OCI-M2 (cell line): ENCODE results near the gene RPL35.

Experiments used
- DNase-seq: peaks from one replicate; lab custom pipeline; 2025; ENCODE audit not compliant: unreplicated experiment; lab: John Stamatoyannopoulos, UW

Gene RPL35

DNA sequence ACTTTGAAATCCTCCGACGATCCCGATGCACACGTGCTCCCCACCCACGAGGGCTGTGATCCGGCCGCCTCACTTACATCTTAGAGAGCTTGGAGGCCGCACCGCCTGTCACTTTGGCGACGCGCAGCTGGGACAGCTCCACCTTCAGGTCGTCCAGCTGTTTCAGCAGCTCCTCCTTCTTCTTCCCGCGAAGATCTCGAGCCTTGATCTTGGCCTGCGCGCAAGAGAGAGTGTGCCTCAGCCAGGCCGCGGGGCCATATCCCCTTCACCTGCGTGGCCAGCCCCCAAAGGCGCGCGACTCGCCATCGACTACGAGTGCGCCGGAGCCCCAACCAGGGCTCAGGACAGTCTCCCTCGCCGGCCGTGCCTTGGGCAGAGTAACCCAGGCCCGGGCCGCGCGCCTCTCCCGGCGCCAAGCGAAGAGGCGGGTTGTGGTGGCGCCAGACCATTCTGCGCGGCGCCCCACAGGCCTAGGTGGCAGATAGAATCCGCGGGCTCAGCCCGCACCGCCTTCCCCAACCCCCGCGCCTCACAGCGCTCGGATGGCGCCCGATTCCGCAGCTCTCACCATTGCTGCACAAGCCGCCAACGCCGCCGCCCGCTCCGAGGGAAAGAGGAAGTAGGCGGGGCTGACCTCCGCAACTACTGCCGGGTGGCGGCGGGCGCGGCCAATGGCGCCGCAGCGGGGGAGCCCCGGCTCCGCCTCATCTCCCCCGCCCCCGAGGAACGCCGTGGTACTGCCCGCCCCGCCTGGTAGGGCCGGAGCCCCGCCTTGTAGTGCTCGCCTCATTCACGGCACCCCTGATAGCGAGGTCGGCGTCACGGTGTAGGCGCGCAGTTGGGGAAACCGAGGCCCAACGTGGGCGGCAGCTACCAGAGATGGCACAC is at the start of gene RPL35, which contains the start of gene ARPC5L:
Gene RPL35, minus strand, starts transcription at position 616 of the 888 bp plus-strand sequence. Its CDS starts 45 bp downstream, at position 571.
Gene ARPC5L, plus strand, starts transcription at position 789 of the 888 bp plus-strand sequence. CDS start 7,161 bp downstream, outside the sequence.
- peak; percentile 73 for DNase-seq

DNA sequence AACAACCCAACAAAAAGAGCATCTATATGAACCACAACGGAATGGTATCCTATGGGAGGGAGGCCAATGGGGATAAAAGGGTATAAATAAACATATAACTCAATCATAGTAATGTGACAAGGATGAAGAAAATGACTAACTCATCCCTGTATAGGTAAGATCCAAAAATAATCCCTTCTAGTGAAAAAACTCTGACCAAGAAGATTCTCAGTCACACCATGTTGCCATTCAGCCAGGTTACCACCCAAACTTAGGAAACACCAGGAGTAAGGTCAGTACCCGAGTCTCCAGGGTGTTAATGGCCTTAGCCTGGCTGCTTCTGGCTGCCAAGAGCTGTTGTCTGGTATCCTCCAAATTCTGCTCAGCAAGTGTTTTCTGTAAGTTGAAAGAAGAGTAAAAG is 46.3 kb upstream of the RPL35 start:
- no peak for DNase-seq

DNA sequence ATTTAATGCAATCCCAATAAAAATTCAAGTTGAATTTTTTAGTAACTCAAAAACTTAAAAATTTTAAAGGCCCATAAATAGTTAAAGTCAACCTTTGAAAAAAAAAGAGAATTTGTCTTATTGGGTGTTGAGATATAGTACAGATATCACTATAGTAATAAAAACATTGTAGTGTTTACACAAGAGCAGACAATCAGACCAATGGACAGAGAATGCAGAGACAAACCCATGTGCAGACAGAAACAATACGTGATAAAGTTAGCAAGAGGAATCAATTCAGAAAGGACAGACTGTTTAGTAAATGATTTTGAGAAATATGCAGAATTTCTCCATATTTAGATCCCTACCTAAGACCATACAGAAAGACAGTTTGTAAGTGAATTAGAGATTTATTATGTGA is 45.2 kb upstream of the RPL35 start:
- no peak for DNase-seq

DNA sequence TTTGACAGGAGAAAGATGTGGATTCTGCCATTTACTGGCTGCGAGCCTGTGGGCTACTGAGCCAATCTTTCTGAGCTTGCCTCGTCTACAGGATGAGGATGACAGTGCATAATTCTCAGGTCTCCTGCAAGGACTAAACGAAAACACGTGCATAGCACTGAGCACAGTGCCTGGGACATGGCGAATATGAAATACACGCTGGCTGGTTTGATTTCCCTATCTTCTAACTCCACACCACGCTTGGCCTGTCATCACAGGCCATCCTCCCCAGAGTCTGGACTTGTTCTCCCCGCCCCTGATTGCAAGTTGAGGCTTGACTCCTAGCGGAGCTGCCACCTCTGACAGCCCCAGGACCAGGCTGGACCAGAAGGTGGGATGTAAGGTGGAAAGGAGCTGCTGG is 38.1 kb upstream of the RPL35 start:
- no peak for DNase-seq

DNA sequence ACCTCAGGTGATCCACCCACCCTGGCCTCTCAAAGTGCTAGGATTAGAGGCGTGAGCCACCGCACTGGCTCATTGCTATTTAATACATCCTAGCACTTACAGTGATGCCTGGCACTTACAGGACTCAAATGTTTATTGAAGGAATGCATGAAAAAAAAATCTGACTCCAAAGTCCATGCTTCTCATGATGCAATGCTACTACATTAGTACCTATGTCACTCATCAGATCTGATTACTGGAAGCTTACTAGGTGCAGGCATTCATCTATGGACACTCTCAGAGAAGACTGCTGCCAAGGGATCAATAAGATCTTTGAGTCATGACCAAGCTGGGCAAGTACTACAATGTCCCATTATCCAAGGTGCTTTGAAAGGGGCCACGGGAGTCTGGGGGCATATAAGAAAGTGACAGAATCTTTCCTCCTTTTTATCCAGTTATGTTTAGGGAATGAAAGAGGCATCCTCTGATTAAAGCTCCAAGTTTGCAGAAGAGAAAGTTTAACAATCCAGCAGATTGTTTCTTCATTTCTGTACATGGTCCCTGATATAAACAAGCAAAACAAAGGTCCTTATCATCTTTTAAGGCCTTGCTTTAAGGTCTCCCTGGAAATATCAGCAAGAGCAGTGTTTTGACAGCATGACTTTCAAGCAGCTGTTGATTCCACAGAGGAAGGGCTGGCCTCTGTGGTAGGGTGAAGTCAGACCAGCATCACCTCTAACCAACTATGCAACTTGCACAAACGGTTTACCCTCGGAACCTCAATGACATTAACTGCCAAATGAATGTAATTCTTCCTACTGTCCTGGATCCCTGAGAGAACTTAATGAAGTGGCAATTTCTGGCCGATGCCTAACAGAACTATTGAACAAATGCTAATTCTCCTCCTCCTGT is 36.1 kb upstream of the RPL35 start:
- DNase-seq, result no peak

DNA sequence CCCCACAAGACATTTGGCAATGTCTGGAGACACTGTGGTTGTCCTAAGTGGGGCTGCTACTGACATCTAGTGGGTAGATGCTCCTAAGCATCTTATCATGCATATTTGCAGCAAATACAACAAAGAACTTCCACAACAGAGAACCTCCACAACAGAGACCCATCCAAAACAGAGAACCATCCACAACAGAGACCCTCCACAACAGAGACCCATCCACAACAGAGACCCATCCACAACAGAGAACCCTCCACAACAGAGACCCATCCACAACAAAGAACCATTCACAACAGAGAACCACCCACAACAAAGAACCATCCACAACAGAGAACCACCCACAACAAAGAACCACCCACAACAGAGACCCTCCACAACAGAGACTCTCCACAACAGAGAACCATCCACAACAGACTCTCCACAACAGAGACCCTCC is 33.0 kb upstream of the RPL35 start:
- DNase-seq, result no peak

DNA sequence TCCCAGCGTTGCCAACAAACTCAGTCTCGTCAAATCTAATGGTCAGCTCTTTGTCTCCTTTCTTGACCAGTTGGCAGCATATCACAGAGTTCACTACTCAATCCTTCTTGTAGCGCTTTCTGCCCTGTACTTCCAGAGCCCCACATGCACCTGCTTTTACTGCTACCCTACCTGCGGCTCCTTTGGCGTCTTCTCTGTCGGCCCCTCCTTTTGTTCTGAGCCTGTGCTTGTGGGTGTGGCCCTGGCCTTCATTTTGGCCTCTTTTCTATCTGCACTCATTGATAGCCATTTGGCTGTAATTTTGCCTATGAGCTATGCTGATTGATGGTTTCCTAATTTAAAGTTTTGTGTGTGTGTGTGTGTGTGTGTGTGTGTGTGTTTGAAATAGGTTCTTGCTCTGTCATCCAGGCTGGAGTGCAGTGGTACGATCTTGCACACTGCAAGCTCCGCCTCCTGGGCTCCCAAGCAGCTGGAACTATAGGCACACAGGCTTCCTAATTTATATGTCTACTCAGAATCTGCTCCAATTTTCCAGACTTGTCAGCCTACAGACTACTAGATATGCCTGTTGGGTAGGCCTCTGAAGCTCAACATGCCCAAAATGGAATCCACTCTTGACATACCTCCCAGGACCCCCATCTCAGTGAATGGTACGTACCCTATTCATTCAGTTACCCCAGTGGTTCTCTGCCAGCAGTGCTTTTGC is 32.4 kb upstream of the RPL35 start:
- no peak for DNase-seq

DNA sequence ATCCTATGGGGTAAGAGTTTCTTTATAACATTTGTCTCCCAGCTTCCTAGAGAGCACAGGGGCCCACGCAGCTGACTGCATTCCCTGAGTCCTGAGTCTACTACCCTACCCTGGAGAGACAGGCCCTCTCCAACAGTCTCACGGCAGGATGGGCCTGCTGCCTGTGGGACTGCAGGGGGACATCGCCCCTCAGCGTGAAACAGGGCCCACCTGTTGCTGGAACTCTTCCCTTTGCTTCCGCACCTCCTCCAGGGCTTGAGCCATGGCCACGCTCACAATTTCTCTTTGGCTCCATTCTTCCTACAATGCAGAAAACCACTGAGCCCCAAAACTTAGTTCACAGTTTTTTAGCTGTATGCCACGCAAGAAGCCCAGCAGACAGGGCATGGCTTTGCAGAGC is 28.4 kb upstream of the RPL35 start:
- no peak for DNase-seq

DNA sequence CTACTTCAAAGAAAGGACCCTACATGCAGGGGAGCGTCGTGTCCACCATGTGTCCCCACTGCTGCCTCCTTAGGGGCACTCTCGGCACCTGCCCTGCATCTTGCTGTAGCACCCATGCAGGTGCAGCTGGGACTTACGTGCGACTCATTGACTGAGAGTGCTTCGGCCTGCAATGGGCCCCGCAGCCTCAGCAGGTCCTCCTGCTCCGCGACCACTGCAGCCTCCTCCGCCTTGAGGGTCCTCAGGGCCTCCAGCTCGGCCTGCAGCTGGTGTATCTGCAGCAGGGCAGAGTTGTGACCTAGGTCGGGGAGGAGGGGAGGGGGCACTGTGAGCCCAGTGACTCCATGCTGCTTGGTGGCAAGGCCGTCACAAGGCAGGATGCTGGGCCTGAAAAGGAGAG is 27.2 kb upstream of the RPL35 start:
- DNase-seq, result no peak

DNA sequence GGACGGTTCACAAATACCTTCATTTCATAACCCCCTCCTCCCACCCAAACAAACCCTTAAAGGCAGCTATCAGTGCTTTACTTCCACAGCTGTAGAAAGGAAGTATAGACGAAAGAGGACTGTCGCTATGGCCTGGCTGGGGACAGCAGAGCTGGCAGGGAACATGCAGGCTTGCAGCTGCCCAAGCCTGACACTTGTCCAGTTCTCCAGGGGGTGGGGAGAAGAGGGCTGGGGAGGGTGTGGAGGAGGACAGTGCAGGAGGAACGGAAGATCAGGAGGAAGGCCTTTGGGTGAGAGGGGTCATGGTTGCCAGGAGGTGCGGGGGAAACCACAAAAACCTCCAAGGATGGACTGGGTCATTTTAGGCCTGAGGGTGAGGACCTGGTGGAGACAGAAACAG is 26.1 kb upstream of the RPL35 start:
- no peak for DNase-seq

DNA sequence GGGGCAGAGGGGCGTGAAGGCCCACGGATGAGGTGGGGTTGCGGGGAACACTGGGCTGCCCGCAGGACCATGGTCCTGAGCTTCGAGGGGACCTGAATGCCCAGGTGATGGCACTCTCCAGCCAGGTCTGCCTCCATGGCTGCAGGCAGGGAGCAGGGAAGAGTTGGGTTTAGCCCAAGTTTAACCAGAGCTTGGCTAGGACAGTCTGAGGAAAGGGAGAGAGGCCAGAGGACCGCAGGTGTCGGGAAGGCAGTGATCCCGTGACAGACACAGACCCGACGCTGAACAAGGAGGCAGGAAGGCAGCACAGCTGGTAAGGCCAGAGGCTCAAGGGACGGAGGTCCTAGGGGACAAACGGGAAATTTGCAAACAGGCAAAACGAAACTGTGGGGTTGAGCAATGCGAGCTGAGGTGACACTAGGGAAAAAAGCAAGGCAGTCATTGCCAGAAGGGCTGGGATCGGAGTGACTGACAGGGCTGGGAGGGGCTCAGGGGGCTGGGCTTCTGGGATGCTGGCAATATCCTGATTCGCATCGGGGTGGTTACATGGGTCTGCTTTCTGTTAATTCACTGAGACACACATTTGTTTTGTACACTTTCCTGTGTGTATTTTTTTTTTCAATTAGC is 25.2 kb upstream of the RPL35 start:
- DNase-seq, result no peak

DNA sequence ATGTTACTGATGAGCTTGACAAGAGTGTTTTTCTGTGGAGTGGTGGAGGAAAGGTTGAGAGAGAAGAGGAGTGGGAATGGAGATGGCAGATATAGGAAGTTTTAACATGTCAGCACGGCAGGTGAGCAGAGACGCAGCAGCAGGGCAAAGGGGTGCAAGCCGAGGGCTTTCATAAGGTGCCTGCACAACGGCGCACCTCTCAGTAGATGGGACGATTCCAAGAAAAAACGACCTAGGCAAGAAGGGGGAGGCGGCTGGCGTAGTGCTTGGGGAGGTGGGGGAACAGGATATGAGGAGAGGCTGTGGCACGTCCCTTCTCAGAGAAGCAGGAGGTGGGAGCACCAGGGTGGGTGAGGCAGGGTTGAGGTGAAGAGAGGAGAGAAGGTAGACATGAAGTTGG is 24.7 kb upstream of the RPL35 start:
- DNase-seq, result no peak

DNA sequence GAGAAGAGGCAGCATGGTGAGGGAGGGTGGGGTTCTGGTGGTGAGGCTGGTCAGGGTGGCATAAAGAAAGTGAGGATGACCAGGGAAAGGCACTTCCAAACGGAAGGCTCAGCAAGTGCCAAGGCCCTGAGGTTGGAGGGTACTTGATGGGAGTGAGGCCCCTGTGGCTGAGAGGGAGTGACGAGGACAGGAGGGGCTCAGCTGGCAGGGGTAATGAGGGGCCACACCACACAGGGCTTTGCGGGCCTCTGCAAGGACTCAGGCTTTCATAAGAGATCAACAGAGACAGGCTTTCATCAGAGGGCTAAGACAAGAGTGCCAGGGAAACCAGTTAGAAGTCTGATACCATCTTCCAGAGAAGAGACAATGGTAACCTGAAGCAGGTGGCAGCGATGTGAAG is 23.8 kb upstream of the RPL35 start:
- DNase-seq, result no peak

DNA sequence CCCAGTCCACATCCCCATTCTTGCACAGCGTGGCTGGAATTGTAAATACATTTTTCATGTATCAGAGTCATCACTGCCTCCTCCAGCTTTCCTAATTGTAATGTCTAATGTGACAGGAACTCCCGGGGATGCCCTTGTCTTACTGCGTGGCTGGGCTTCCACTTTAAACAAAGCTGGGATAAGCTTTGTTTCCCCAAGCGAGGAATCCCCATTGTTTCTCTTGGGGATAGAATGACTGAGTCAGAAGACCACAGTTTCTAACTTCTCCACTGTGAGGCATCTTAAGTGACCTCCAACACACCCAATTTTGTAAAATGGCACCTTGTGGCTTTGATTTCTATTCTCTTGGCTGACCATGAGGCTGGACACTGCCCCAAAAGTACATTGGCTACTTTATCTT is 22.6 kb upstream of the RPL35 start:
- no peak for DNase-seq

DNA sequence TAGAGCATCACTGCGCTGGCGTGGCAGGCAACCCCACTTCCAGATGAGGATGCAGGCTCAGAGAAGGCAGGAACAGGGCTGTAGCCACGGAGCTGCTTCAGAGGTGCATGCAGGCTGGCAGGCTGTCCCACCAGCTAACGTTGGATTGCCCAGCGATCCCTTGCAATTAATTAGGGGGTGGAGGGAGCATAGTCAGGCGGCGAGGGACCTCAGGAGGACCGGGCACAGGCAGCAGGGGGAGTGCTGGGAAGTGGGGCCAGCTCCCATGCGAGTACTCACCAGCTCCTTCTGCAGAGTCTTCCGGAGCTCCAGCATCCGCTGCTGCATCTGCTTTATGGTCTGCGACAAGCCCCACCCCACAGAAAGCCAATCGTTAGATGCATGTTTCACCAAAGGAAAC is 20.5 kb upstream of the RPL35 start:
- DNase-seq, result no peak

DNA sequence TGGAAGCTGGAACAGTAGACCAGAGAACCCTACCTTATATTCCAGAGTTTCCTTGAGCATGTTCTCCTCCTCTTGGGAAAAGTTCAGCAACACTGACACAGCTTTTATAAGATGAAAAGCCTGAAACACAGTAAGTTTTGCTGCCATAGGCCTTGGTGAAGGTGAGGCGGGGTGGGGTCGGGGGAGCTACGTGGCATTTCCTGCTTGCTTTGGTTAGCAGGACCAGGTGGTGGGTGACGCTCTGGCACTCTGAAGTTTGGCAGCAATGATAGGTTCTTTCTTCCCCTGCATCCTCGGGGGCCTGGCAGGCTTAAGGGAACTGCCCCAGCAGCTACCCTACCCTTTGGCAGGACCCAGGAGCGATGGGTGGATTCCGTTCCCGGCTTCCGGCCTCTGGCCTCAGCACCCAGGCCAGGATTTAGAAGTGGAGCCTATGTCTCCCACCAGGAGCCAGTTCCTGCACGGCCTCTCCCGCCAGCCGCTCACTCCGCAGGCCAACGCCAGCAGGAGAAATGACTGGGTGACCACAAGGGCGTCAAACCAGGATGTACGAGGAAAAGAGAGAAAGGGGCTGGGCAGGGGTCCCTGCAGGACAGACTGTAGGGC is 19.5 kb upstream of the RPL35 start:
- no peak for DNase-seq

DNA sequence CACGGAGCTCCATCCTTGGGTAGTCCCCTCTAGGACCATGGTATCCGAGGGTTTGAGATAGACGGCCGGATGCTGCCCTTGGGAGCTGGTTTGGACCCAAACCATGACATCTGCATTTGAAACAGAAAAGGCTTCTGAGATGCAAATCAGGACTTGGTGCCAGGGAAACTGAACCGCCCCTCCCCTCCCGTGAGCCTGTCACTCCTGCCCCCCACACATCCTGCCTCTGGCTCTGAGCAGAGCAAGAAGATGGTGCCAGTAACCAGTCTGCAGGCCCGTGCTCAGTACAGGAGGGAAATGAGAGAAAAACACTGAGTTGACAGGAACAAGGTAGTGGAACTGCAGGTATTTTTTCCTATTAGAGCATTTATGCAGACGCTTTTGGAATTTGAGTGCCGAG is 18.7 kb upstream of the RPL35 start:
- no peak for DNase-seq

DNA sequence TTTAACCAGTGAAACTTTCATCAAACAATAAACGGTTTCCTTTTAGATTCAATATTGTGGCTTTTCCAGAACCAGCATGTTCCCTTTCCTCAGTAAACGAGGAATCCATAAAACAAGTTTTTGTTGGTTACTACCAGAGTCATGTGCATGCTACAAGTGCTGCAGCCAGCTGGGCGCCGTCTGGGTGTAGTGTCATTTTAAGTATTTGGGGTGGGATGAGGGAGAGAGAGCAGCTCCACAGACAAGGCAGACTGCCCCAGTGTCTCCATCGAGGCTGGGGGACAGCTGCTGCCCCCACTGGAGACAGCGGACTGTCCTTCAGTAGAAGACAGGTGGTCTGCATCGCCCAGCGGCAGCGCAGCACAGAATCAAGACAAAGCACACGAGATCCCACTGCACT is 17.5 kb upstream of the RPL35 start:
- no peak for DNase-seq

DNA sequence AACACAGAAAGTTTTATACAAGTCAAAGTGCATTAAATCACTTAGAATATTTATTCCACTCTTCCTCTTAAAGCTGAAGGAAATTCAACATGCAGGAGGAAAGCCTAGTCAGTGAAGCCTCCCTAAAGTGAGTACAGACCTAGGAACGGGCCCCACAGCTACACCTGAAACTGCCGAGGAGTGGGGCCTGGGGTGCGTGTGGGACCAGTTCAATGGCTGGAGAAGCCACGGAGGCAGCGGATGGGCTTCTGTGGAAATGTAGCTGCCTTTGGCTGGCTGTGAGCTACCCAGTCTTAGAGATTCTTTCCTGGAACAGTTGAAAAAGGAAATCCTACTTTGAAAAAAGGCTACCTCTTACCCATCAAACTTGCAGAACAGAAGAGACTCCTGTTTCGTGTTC is 16.8 kb upstream of the RPL35 start:
- no peak for DNase-seq

DNA sequence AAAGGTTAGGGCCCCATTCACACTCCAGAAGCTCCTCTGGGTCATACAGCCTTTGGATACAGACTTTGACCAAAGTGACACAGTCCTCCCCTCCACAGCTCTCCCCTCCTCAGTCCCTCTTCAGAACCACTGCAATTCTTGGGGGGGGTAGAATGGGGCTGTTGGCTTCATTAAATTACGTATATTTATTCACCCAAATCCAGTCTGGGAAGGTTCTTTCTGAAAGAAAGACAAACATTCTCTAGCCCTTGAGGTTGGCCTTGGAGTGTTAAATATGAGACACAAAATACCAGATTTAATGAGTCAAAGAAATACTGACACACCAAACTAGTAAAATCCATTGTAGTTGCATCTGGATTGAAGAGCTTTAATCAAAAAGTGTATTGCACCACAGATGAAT is 16.3 kb upstream of the RPL35 start:
- no peak for DNase-seq
